ENCODE results near the gene NDRG2.
A peak's percentile ranks its signal among the peaks of the same experiment; 100 is the strongest.
"Not testable (repeated sequence)": the region's sequence is repeated elsewhere in the genome, so short reads cannot be mapped to it uniquely, and the experiment has no call there.

NDRG2 gene

GRCh38 chr14:21003788-21004346, 21.0 kb downstream of the NDRG2 start:
- no peak for DNase-seq

DNA sequence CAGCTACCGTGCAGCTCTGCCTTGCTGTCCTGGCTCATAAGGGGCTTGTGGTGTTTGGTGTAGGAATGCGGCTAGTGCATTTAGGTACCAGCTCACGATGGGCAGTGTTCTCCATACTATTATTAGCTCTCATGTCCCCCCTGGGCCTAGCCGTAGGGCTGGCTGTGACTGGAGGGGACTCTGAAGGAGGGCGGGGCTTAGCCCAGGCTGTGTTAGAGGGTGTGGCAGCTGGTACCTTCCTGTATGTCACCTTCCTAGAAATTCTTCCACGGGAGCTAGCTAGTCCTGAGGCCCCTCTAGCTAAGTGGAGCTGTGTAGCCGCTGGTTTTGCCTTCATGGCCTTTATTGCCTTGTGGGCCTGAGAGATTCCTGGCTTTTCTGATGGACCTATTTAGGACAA, 23.6 kb downstream of the NDRG2 start:
- DNase-seq: no peak

- no peak for DNase-seq
Observed at GRCh38 chr14:20999591-20999990, 25.3 kb downstream of the NDRG2 start.

DNA sequence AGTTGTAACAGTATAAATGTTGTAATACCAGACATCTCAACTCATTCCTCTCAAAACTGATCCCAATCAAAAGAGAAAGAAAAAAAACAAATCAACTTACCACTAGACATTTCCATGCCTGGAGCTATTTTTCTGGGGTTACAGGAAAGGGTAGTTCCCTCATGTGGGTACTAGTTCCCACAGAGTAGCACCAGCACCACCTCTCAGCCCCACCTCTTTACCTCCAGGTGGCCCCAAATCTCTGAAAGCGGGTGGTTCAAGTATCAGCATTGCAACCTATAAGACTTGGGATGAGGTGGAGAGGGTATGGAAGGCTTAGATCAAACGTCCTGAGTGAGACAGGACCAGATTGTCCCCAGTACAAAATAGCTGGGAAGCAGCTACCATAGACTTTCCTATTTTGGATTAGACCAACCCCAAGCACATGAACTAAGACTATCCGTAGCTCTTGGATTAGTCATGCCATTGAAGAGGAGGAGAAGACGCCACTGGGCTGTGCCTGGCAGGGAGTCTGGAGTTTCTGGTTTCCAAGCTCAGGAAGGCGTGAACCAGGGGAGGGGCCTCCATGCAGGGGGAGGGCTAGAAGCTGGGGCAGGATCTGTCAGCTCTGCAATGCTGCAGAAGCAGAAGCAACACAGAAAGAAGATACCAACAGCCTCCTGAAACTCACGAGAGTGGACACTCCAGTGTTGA, 26.0 kb downstream of the NDRG2 start, which contains the start of gene SLC39A2:
Gene SLC39A2 (plus strand): TSS at position 620 of the 693 bp plus-strand sequence. CDS start 154 bp downstream, outside the sequence.
- DNase-seq: no peak

GRCh38 chr14:20998139-20998538, 26.7 kb downstream of the NDRG2 start:
- no peak for DNase-seq

GRCh38 chr14:20997564-20997963, 27.3 kb downstream of the NDRG2 start:
- DNase-seq: no peak

DNA sequence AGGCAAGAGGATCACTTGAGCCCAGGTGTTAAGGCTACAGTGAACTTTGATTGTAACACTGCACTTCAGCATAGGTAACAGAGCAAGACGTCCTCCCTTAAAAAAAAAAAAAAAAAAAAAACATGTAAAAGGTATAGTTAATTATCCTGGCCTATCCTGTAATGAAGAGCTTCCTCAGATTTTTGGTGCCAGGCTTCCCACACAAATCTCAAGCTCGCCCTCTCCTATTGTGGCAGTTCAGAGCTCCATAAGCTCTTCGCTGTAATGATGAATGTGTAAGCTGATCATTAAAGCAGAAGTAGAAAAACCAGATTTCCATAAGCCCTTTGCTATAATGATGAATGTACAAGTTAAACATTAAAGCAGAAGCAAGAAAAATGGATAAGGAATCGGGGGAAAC, 27.7 kb downstream of the NDRG2 start:
- DNase-seq: no peak

DNA sequence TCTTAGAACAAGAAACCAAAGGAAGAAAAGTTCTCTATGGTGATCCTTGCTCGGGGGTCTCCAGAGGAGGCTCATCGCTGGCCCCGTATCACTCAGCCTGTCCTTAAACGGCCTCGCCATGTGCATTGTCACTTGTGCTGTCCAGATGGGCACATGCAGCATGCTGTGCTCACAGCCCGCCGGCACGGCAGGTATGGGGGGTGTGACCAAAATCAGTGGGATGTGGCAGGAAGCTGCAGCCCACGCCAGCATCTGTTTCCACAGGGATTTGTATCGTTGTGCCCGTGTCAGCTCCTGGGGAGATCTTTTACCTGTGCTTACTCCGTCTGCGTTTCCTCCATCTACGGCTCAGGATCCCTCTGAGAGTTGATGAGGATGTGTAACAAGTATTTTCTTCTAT, 28.3 kb downstream of the NDRG2 start:
- DNase-seq: no peak

- peak; percentile 87 for DNase-seq
Observed at GRCh38 chr14:20989787-20990600, 34.9 kb downstream of the NDRG2 start, which contains the start of gene METTL17. Gene METTL17, plus strand, starts transcription at chr14:20989980. Its CDS starts 23 bp downstream, at chr14:20990003.

GRCh38 chr14:20989471-20989786, 35.4 kb downstream of the NDRG2 start:
- no peak for DNase-seq

DNA sequence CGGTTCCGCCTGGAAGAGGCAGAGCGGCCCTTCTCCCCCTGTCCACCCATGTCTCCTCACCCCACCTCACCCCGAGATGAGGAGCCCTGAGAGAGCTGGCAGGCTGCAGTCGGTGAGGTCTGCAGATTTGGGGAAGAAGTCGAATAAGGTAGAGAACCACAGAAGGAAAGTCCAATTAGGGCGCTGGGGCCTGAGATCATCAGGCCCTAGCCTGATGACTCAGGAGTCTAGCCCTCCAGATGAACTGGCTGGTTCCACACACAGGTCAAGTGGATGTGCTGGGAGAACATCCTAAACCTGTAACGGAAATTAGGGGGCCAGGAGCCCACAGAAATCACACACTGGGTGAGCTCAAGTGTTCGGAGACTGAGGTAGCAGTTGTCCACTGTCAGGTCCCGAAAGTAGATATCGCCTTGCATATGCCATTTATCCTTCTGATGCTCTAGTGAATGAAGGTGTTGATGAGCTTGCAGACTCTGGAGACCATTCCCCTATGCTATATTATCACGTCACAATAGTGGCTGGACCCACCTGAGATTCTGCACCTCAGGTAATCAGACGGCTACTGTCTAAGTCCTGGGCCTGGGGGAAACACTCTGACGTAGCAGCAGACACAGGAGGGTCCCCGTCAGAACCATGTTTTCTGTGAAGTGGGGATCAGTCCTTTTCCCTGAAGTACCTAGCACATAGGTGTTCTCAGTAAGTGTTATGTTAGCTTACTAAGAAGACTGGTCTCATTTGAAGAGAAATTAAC, 36.0 kb downstream of the NDRG2 start:
- DNase-seq: no peak

DNA sequence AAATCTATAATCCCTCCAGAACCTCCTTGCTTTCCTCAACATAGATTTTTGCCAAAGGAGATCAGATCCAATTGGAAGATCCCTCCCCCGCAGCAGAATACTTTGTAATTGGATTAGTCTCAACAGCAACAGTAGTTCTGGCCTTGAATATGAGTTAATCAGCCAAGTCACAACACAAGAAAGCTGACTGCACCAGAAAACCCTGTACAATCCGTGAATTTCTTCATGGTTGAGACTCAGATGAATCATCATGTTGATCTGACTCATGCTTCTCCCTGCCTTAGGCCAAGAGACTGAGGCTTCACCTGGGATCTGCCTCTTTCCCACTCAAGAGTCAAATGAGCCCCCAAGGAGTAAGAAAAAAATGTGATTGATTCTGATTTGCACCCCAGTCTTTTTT, 38.0 kb downstream of the NDRG2 start:
- DNase-seq: no peak

GRCh38 chr14:20985650-20986049, 39.2 kb downstream of the NDRG2 start:
- not testable (repeated sequence) for DNase-seq

DNA sequence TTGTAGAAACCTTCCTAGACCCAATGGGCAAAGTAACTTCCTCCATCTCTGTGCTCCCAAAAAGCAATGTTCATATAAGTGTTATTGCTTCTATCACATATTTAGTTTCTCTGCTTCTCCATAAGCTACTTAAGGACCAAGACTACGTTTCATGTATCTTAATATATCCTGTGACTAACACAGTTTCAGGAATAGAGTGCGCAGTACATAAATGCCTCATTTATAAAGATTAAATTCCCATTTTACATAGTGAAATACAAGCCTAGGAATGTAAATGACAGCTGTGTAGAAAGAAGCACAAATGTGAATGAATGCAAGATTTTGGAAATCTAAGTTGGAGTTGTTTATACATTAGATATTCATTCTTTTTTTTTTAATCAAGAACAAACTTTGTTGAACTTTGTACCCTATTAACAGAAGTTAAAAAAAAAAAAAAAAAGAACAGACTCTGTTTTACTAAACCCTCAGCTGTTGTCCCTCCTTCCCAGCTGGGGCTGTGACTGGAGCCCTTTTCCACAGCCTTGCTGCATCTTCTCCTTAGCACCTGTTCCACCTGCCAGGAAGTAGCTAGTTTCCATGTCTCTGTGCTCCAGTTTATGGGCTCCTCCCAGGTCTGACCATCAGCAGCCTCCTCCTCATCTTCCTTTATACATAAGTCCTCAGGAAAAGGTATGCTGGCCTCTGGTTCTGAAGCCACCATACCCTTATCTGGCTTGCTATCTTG, 42.1 kb downstream of the NDRG2 start:
- no peak for DNase-seq

DNA sequence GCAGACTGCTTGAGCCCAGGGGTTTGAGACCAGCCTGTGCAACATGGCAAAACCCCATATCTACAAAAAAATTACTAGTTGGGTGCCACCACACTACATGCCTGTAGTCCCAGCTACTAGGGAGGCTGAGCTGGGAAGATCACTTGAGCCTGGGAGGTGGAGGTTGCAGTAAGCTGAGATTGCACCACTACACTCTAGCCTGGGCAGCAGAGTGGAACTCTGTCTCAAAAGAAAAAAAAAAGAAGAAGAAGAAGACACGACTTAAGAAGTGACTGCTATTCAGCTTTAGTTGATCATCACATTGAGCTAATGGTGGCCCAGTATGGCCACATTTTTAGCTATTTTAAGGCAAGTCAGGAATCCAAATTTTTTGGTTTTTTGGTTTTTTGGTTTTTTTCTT, 44.0 kb downstream of the NDRG2 start:
- no peak for DNase-seq

DNA sequence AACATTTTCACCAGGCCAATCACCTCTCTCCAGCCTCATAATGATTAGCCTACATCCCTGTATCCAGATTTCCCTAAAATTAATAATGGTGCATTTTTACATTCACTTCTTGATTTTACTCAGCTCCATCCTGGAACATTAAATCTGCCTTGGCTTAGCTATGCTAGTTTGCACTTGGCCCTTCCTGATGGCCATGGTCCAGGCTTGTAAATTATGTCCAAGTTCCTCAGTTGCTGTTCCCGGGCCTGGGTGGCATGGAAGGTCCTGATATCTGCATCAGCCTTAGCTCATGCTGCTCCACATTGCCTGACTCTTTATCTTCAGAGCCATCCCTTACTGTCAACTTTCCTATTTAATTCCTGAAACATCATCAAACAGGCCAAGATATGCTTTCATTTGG, 46.2 kb downstream of the NDRG2 start:
- no peak for DNase-seq

DNA sequence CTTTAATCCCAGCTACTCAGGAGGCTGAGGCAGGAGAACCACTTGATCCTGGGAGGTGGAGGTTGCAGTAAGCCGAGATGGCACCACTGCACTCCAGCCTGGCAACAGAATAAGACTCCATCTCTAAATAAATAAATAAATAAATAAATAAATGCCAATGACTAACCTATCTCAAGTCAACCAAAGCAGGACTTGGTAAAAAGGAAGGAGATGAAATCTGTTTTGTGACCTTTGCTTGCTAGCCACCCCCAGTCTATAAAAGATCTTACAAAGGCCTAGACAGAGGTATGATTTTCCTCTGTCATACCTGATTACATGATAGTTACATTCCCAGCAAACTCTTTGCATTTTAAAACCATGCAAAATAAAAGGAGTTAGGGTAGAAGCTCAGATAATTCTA, 48.6 kb downstream of the NDRG2 start:
- DNase-seq: no peak

GRCh38 chr14:20973501-20973900, 51.4 kb downstream of the NDRG2 start:
- no peak for DNase-seq

- DNase-seq: no peak
Observed at GRCh38 chr14:20971705-20972021, 53.2 kb downstream of the NDRG2 start.

- DNase-seq: peak; percentile 61
Observed at GRCh38 chr14:20970983-20971704, 53.7 kb downstream of the NDRG2 start.

DNA sequence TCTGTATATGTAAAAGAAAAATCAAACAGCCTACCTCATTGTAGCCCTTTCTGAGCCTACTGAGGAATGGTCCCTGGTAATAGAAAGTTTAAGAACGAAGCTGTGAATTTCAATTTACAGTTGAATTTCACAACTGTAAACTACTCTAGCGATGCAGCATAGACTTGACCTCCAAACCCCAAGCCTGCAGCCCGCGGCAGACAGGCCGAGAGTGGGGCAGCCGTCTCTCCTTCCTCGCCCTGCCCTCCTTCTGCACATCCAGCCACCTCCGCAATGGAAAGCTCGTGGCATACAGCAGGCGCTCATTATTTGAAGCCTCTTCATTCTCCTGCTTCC, 54.2 kb downstream of the NDRG2 start:
- DNase-seq: no peak

DNA sequence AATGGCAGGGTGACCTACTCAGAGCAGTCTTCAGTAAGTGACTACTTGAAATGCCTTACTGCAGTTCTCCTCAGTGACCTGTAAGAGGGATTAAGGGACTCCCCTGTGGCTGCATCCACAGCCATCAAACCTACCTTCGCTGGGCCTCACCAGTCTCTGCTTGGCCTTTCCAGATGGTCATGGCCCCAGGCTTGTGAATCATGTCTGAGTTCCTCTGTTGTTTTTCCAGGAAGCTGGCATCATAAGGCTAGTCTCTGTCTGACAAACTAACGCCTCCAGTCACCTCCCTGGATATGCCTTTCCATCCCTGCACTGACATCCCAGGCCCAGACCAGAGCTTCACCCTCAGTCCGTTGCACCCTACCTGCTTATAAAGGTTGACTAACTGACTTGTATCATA, 55.5 kb downstream of the NDRG2 start:
- no peak for DNase-seq
